GM12878 (cell line): ENCODE measurements around the gene FXN. TPM values are rescaled to one million over a fixed set of nuclear protein-coding genes. Genes with fewer than 3 reads are reported as not detected.

Experiments used
- ATAC-seq: fragments of 200-7000 bp; cut with Tn5 transposase; 3 replicates; pipeline ENCODE4 v1.9.1; 2020; ENCODE audit warnings: mild to moderate bottlenecking, moderate library complexity
- BruUV-seq: library from RNA; stranded (reverse); fragments of 400-500 nt; replicated peaks from 2 replicates; lab custom pipeline; 2021; lab: Mats Ljungman, UMichigan
- CTCF ChIA-PET: fragments of 300-600 bp; sonication (Branson Sonifier 250); formaldehyde crosslinking; extraction: SDS; loops from one replicate; lab custom pipeline; 2021; ENCODE audit warnings: inconsistent platforms; lab: Yijun Ruan, JAX
- POLR2A ChIA-PET: fragments of 350-600 bp; formaldehyde crosslinking; extraction: SDS; loops from one replicate; lab custom pipeline; 2021; ENCODE audit warnings: inconsistent platforms; lab: Charles Lee
- RAD21 ChIA-PET: fragments of 300-600 bp; sonication (Branson Sonifier 250); formaldehyde crosslinking; loops from one replicate; lab custom pipeline; 2023; ENCODE audit warnings: antibody characterized with exemption; ENCODE audit not compliant: unreplicated experiment; lab: Charles Lee
- SMC1A ChIA-PET: fragments of 300-600 bp; sonication (Branson Sonifier 250); formaldehyde crosslinking; loops from one replicate; lab custom pipeline; 2023; ENCODE audit not compliant: unreplicated experiment, uncharacterized antibody; lab: Charles Lee
- DNase-seq: peaks from one replicate; pipeline ENCODE4 v3.0.0-alpha.2; 2011; ENCODE audit warnings: low read depth, low spot score
- FAIRE-seq: peaks from 3 replicates; lab custom pipeline; 2011; peaks lifted over from hg19 to GRCh38; lab: Jason Lieb, UNC
- H2AFZ ChIP-seq: 2 replicates; pipeline ENCODE4 v1.6.0; 2011; ENCODE audit warnings: low read depth, low read length, control low read depth; ENCODE audit not compliant: control insufficient read depth
- H3K27ac ChIP-seq: 2 replicates; pipeline ENCODE4 v1.5.1; 2011; ENCODE audit warnings: control low read depth; ENCODE audit not compliant: control insufficient read depth, insufficient read depth
- H3K27me3 ChIP-seq, 2 experiments: replicated peaks in 1 of 2; 2 replicates each; pipeline versions ENCODE4 v1.6.0 to v1.6.1; 2011; ENCODE audit warnings: low read length in 1 of 2; ENCODE audit not compliant: control insufficient read depth in 2 of 2, insufficient read depth in 2 of 2
- H3K36me3 ChIP-seq, 2 experiments: 2 replicates each; pipeline ENCODE4 v1.5.1; 2011; ENCODE audit warnings: low read length in 1 of 2; ENCODE audit not compliant: control insufficient read depth in 2 of 2, insufficient read depth in 2 of 2
- H3K4me1 ChIP-seq: 2 replicates; pipeline ENCODE4 v1.6.1; 2011; ENCODE audit warnings: mild to moderate bottlenecking, low read length, moderate library complexity, mixed read lengths; ENCODE audit not compliant: control insufficient read depth, insufficient read depth
- H3K4me2 ChIP-seq: 2 replicates; pipeline ENCODE4 v1.6.0; 2011; ENCODE audit warnings: control low read depth; ENCODE audit not compliant: control insufficient read depth, insufficient read depth
- H3K4me3 ChIP-seq: fragments of 200-600 bp; sonication (generic); 2 replicates; pipeline ENCODE4 v1.5.1; 2016
- H3K79me2 ChIP-seq: 2 replicates; pipeline ENCODE4 v1.6.0; 2011; ENCODE audit warnings: low read length; ENCODE audit not compliant: control insufficient read depth, insufficient read depth
- H3K9ac ChIP-seq: 2 replicates; pipeline ENCODE4 v1.8.0; 2011; ENCODE audit warnings: low read length, control low read depth, mixed read lengths; ENCODE audit not compliant: control insufficient read depth, insufficient read depth
- H3K9me3 ChIP-seq: replicated peaks from 3 replicates; pipeline ENCODE4 v1.5.1; 2011; ENCODE audit warnings: mild to moderate bottlenecking, low read length; ENCODE audit not compliant: control insufficient read depth, insufficient read depth
- H4K20me1 ChIP-seq: 2 replicates; pipeline ENCODE4 v1.6.0; 2011; ENCODE audit not compliant: control insufficient read depth, insufficient read depth
- CBFB ChIP-seq: IDR thresholded peaks from 2 replicates; pipeline ENCODE4 v1.6.1; 2016; ENCODE audit warnings: antibody characterized with exemption, low read depth
- CHD4 ChIP-seq: fragments of 200-600 bp; sonication (generic); IDR thresholded peaks from 2 replicates; pipeline ENCODE4 v1.6.1; 2016; ENCODE audit warnings: mild to moderate bottlenecking
- IKZF2 ChIP-seq, 2 experiments: fragments of 450-650 bp; IDR thresholded peaks; 2 replicates each; pipeline ENCODE4 v1.6.1; 2017; ENCODE audit warnings: mild to moderate bottlenecking in 2 of 2, moderate library complexity in 2 of 2
- KAT2A ChIP-seq: conservative IDR thresholded peaks from 2 replicates; pipeline ENCODE4 v1.6.1; 2011; ENCODE audit warnings: low read depth, low read length; ENCODE audit not compliant: control insufficient read depth
- KLF5 ChIP-seq: fragments of 450-650 bp; IDR thresholded peaks from 2 replicates; pipeline ENCODE4 v1.6.1; 2014; ENCODE audit warnings: mild to moderate bottlenecking; ENCODE audit not compliant: partially characterized antibody
- MTA2 ChIP-seq: fragments of 450-650 bp; IDR thresholded peaks from 2 replicates; pipeline ENCODE4 v1.6.1; 2016; ENCODE audit warnings: low read depth, mild to moderate bottlenecking, moderate library complexity
- NFXL1 ChIP-seq: fragments of 450-650 bp; IDR thresholded peaks from 2 replicates; pipeline ENCODE4 v1.6.1; 2017; ENCODE audit warnings: antibody characterized with exemption, mild to moderate bottlenecking, borderline replicate concordance
- NR2C1 ChIP-seq: fragments of 450-650 bp; IDR thresholded peaks from 2 replicates; pipeline ENCODE4 v1.6.1; 2017; ENCODE audit warnings: antibody characterized with exemption, mild to moderate bottlenecking, moderate library complexity
- SPI1 ChIP-seq: IDR thresholded peaks from 2 replicates; pipeline ENCODE4 v1.6.1; 2011; ENCODE audit warnings: low read depth, mild to moderate bottlenecking, low read length, moderate library complexity, borderline replicate concordance; ENCODE audit not compliant: insufficient read depth
- ZBTB40 ChIP-seq: fragments of 450-650 bp; IDR thresholded peaks from 2 replicates; pipeline ENCODE4 v1.6.1; 2016; ENCODE audit warnings: mild to moderate bottlenecking, moderate library complexity, borderline replicate concordance
- ZNF274 ChIP-seq: IDR thresholded peaks from one replicate; pipeline ENCODE4 v1.8.0; 2011; ENCODE audit not compliant: insufficient read length, insufficient read depth
- ZNF592 ChIP-seq: fragments of 450-650 bp; IDR thresholded peaks from 2 replicates; pipeline ENCODE4 v1.6.1; 2017; ENCODE audit warnings: mild to moderate bottlenecking, moderate library complexity
- WGBS: methylation state at CpG from one replicate; pipeline ENCODE4 v1.1.6; 2016; ENCODE audit warnings: low lambda C conversion rate; ENCODE audit not compliant: insufficient replicate concordance, insufficient coverage; ENCODE audit errors: missing lambda C conversion rate; 5-methylcytosine and 5-hydroxymethylcytosine counted together
- in situ Hi-C: fragments of 300-500 bp; cut with MboI; formaldehyde crosslinking; loops from 9 replicates; pipeline ENCODE4 v1.14.3; 2018; ENCODE audit warnings: mixed read lengths
- intact Hi-C: fragments of 100-400 bp; cut with micrococcal nuclease; formaldehyde crosslinking; loops from one replicate; pipeline ENCODE4 v1.14.2; 2022; ENCODE audit not compliant: unreplicated experiment
- polyA plus RNA-seq, 11 experiments: library from polyadenylated mRNA; depleted of rRNA in 4 of 11; unstranded in 6 of 11; stranded (reverse) in 5 of 11; fragments of >200 nt; fragmentation: Nextera tagmentation in 4 of 11; fragmentation: Illumina TruSeq in 1 of 11; extraction: Ambion mirVana in 4 of 11; extraction: Trizol in 1 of 11; gene quantifications; 1 replicate in 1 of 11; 2 replicates in 10 of 11; pipeline versions ENCODE4 v1.2.1 to v1.2.3, GENCODE V29; 2011 to 2016; ENCODE audit warnings: inconsistent platforms in 2 of 11, missing spikeins in 2 of 11, low read depth in 1 of 11
- total RNA-seq, 4 experiments: library from RNA; depleted of rRNA in 3 of 4; stranded (reverse); fragments of >200 nt in 3 of 4; fragmentation: Illumina TruSeq in 1 of 4; extraction: Trizol in 1 of 4; gene quantifications; 2 replicates each; pipeline versions ENCODE4 v1.2.1 to v1.2.3, GENCODE V29; 2013 to 2021

Gene FXN
- total and polyA plus RNA-seq, 10 of the 15 experiments (the other 5 are each of a cell fraction or from before 2014, with no cell fraction given) = 7.3 to 78.0 (median 23.2) TPM

GRCh38 chr9:69046723-69047122 lies 11.2 kb downstream of the FXN start (continued):
- no peak for TF ChIP-seq KLF5
- no peak for TF ChIP-seq NR2C1

- Histone ChIP-seq H3K27me3 (no peaks in the 10 kb centered on the region), H3K36me3 (peaks cover 0 to 11% of the 10 kb centered on the region in 2 experiments; a peak in 3 of 4 replicates), H3K4me3 (no peak overlapping the region), H3K27ac (no peak overlapping the region), H4K20me1 (peaks cover 3% of the 10 kb centered on the region; the same call in 1 of the 2 replicates), H3K4me2 (no peak overlapping the region), H2AFZ (no peak overlapping the region), H3K79me2 (no peaks in the 10 kb centered on the region), H3K4me1 (peaks cover 3% of the 10 kb centered on the region; the same call in 1 of the 2 replicates), H3K9me3 (no peaks in the 10 kb centered on the region), H3K9ac (no peak overlapping the region)
- ATAC-seq (no peak), DNase-seq (no peak), FAIRE-seq (no peak)
- ChIA-PET RAD21 (no interaction called here), CTCF (interaction anchor here (1.0 to 12.1 kb wide), 2 partner anchors 15 to 146 kb away, joined by 3 to 289 read pairs; no protein-coding TSS in a partner anchor), POLR2A (no interaction called here), SMC1A (interaction anchor here (1.1 to 1.3 kb wide), 2 partner anchors 146 to 148 kb away, joined by 3 to 4 read pairs; no protein-coding TSS in a partner anchor)
- intact Hi-C loops = no loop called here
- no TSS peak for BruUV-seq
- WGBS = 66% methylated on average over 4 of the region's 4 CpGs
- in situ Hi-C loops = no loop called here
- TF ChIP-seq CHD4 (no peak), ZNF592 (no peak), IKZF2 (IDR thresholded peaks at IDR 0.05) (no peak), KAT2A (no peak), ZNF274 (no peak), SPI1 (no peak), CBFB (no peak), NFXL1 (no peak), MTA2 (no peak), ZBTB40 (no peak)
Observed at GRCh38 chr9:69047371-69047770, 11.8 kb downstream of the FXN start.
